Cerebellar nuclear complex (tissue), 1 donor: ENCODE measurements around the gene CHCHD6.

Experiments
- DNase-seq, 2 experiments: peaks; one replicate each; lab custom pipeline; 2025; lab: John Stamatoyannopoulos, UW

The CHCHD6 gene

GRCh38 chr3:126826693-126827092 lies 122.7 kb downstream of the CHCHD6 start:
- no peak for DNase-seq

DNA sequence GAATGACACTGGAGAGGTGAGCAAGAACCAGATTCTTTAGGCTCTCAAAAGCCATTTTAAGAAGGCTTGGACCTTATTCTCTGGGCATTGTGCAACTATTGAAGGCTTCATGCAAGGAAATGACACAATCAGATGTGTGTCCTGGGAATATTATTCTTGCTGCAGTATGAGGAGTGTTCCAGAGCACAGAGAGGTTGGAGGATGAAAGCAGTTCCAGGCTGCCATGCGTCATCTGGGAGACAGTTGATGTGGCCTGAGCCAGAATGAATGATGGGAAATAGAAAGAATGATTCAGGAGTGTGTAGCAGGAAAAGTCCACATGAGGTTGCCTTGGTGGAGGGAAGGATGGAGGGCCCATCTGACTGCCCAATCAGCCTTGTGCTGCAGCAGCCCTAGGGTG lies 123.1 kb downstream of the CHCHD6 start:
- no peak for DNase-seq

DNA sequence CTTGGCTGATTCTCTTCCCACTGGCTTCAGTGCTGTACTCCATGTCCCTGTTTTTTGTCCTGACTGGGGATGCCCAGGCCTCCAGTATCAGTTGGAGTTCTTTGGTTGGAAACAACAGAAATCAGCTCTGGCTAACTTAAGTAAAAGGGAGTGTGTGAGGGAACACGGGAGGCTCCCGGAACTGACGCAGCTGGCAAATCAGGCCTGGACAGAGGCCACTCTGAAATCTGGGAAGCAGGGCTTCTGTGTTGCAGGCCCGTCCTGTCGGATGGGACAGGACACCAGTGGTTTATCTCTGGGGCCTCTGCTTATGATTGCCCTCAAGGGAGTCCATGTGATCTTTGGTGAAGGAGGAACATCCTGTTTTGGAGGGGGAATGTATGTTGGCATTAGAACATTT lies 124.3 kb downstream of the CHCHD6 start:
- no peak for DNase-seq

- DNase-seq = no peak
Measured at GRCh38 chr3:126832933-126833332, 128.9 kb downstream of the CHCHD6 start.

DNA sequence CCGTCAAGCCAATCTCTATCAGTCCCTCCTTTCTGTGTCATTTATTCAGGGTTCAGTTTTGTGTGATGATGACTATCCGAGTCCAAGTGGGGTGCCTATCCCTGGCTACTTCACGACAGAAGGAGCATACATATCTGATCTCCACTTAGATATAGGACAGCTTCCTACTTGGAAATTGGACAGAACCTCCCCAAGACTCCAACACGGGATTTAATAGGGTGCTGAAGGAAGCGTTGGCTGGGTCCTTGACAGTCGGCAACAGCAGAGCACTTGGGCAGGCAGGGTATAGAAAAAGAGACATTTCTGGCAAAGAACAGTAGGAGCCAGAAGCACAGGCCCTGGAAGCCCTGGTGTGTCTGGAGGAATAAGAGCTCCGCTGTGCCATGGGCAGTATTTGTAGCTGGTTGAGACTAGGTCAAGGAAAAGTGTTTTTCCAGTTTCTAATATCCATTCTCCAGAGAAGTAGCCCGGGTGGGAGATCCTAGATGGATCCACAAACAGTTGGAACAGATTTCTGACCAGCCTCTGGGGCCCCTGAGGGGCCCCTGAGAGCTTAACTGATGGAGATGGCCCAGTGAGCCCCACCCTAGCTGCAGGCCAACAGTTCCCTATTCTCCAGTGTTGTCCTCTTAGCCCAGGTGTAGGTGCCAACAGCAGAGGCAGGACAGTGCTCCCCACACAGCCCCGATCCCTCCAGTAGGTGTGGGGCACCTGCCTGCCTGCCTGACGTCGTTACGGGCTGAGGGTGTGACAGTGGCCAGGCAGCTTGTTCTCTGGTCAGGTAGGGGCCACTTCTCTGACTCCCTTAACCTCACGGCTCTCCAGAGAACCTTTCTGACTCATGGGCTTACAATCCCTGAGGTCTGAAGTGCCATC lies 130.8 kb downstream of the CHCHD6 start:
- DNase-seq = no peak

DNA sequence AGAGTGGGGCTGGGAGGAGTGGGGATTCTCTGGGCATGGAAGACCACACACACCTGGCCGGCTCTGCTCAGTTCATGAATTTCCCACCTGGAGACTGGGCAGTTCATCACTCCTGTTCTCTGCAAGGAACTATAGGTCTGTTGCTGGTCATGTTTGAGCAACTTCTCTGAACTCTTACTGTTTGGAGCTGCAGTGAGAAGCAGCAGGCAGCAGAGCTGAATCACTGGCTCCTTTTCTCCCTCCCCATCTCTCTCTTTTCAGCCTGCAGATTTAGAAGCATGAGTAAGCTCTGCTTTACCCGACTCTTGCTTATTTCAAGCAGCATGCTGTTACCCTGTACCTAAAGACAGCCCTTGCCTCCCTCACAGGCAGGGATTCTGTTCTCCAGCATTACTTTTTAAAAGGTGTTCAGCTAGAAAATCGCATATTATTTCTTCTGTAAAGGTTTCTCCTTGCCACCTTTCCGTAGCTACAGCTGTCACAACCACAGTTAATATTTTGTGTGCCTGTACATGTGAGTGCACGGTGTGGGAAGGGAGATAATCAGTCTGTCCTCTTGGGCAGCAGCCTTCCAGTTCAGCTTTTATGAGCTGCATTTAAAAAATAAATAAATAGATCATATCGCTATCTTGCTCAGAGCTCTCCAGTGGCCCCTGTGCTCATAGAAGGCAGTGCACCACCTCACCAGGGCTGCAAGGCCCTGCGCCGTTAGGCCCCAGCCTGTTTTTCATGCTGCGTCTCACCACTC lies 131.6 kb downstream of the CHCHD6 start:
- DNase-seq = no peak

GRCh38 chr3:126836220-126836860 lies 132.3 kb downstream of the CHCHD6 start:
- DNase-seq = no peak

DNA sequence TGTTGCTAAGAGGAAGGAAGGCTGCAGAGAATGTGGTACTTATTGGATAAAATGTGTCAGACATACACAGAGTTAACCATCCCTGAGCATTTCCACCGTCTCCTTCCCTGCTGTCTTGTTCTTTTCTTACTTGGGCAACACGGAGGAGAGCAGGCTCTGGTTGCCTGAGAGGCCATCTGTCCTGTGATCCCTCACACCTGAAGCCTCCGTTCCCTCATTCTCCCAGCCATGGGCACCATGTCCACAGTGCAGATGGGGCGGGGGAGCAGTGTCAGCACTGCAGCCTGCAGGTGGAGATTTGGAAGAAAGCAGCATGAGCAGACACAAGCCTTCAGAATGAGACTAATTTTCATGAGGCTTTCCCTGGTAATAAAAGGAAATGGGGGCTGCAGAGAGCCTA lies 133.7 kb downstream of the CHCHD6 start:
- DNase-seq = peak; percentile 7 to 18

DNA sequence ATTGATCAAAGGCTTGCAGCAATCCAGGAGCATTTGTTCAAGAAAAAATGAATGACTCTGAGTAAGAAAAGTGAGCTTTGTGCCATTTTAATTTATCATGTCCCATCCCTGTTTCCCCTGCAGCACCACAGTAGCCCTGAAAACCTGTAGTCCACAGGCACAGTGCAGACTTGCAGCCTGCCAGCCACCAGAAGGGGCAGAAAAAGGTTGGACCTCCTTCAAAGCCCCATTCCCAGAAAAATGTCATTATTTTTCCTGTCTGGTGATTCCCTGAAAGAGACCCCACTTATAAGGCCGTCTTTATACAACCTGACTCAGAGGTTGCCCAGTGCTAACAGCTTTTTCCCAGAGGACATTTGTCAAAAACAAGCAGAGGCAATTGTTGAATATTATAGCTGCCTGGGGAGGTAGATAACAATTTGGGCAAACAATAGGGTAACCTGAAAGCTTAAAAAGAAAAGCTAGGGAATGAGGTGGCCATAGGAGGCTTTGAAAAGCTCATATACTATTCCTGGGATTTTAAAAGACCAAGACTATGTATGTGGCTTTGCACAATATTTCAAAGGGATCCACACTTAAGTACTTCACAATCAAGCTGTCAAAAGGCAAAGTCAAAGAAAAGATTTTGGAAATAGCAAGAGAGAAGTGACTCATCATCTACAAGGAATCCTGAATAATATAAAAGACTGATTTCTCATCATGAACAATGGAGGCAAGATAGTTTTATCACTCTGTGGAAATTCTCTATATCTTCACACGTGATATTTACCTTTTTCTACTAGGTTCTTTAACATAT lies 142.1 kb downstream of the CHCHD6 start:
- DNase-seq = no peak

DNA sequence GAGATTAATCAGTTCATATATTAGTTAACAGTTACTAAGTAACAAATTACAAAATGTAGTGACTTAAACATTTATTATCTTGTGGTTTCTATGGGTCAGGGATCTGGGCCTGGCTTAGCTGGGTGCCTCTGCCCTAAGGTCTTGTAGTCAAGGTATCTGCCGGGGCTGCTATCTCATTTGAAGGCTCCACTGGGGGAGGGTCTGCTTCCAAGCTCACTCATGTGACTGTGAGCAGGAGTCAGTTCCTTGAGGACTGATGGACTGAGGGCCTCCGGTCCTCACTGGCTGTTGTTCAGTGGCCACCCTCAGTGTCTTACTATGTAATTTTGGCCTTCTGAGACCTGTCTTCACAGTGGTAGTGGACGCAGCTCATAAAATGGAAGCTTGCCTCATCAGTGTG lies 143.0 kb downstream of the CHCHD6 start:
- DNase-seq = no peak

DNA sequence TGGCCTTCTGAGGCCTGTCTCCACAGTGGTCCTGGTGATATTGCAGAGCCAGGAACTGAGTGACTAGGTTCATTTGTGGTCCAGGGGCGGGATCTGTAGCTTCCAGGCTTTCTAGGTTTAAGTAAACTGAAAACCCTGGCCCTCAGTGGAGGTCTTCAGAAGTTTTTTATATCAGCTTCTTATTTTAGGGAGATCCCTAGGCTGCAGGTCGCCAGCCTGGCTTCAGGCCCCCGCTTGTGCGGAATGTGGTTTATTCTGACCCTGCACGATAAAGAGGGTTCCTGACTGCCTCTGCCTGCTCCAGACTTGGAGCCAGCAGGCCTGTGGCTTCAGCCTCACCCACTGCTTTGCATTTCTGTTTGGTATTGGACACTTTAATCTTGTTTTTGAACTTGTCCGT lies 145.0 kb downstream of the CHCHD6 start:
- DNase-seq = no peak

DNA sequence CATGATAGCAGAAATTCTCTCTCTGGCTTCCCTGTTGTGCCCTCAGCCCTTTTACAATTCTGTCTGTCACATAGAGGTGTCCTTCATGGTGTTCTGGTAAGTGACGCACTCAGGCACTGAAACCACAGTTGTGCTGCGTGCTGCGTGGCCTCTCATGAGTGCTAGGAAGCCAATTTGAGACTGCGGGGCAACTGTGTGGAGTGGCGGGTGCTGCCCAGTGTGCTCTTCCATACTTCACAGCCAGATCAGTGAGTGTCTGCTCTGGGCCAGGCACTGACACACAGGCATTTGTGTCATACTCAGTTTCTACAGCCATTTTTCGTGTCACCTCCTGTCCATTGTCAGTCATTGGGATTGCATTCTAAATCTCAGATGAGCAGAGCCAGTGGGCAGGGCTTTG lies 145.7 kb downstream of the CHCHD6 start:
- no peak for DNase-seq

DNA sequence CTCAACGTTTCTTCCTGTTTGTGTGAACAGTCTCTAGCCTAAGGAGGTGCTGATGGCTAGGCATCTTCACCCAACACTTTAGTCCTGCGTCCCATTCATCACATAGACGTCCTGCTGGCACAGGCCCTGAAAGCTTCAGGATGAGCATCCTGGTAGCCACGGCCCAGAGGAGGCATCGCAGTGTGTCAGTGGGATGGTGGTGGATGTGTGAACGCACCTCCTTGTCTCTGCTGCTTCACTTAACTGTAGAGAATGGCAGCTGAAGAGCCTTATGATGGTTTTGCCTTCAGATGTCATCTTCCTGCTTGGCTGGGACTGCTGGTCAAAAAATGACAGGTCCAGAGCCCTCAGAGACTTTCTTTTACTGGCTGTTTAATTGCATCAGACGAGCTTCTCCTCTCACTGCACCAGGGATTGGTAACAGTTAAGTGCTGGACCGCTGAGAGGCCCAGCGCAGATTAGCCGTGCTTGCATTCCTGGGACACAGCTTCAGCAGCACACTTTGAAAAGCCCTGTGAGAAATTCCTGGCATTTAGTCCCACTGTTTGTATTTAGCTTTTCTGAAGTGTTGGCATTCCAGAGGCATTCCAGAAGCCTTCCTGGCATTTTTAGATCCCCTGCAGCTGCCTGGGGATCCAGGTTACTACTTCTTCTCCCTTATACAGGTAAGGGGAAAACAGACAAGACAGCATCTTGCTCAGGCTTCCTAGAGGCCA lies 146.5 kb downstream of the CHCHD6 start:
- no peak for DNase-seq

DNA sequence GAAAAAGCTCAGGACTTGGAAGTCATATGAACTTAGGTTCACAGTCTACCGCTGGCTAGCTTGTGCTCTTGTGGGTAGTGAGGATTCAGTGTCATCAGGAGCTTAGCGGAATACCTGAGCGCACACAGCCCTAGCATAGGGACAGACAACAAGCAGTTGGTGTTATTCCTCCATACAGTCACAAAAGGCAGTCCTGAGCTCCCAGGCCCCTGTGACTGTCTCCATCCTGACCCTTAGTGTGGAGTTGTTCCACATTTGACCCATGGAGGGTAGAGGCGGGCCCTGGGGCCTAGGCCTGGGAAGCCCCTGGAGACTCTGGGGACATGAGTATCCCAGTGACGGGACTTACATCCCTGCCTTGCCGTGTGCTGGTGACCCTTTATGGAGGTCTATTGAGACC lies 147.3 kb downstream of the CHCHD6 start:
- no peak for DNase-seq

DNA sequence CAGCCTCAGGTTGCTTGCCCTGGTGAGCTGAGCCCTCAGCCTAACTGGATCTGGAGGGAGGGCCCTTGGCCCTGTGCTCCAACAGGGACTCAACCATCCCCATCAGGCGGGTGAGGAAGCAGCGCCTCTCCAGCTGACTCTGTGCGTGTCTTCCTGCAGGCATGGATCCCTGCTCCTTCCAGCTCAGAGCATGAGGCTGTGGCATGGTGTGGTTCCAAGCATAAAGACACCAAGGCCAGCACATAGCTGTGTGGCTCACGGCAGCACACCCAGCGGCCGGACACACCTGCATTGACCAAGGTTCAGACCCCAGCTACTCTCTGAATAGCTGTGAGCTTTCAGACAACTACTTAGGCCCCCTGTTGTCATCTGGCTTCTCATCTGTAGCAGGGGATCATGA lies 147.9 kb downstream of the CHCHD6 start:
- no peak for DNase-seq

- DNase-seq = no peak
Measured at GRCh38 chr3:126852511-126852910, 148.5 kb downstream of the CHCHD6 start.

DNA sequence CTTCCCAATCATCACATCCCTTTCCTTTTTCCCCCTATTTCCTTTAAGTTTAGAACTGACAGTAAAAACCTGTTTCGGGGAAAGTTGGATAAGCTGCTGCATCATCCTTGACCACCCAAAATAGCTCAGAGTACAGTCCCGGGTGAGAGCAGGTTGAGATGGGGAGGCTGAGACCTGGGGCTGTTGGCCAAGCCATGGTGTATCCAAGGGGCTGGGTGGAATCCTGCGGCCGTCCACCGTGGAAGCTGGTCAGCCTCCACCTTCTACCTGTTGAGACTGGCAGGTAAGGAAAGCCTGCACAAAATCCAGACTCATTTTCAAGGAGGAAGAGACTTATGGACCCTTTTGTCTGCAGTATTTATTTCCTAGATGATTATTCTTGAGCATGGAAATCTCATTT lies 150.6 kb downstream of the CHCHD6 start:
- DNase-seq = no peak

GRCh38 chr3:126855374-126855773 lies 151.3 kb downstream of the CHCHD6 start:
- DNase-seq = no peak

DNA sequence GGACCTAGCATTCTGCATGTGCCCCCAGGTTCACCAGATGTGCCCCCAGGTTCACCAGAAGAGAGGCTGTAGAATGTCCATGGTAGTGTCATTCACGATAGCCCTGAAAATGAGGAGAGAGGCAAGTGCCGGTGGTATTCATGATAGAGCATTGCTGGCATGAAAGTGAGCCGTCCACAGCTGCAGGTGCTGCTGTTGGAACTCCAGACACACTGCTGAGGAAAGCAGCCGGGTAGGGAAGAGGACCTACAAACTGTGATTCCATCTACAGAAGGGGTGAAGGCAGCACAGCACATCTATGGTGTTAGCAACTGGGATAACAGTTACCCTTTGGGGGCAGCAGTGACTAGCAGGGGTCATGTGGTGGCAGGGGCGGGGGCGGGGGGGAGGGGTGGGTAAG lies 153.9 kb downstream of the CHCHD6 start:
- no peak for DNase-seq

GRCh38 chr3:126858401-126858800 lies 154.4 kb downstream of the CHCHD6 start:
- DNase-seq = no peak

DNA sequence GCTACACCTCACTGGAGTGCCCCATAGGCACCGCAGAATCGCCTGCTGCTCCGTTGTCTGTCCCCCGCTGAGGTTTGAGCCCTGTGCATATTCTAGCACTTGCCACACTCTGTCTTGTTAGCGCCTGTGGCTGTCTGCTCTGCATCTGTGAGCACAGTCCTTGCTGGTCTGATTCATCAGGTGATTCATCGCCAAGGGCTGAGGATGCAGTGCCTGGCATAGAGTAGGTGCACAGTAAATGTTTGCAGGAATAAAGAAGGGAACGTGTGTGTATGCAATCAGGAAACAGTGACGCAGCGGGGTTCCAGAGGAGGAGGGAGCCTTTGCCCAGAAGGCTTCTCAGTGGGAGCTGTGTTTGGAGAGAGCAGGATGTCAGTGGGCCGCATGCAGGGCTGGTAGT lies 154.8 kb downstream of the CHCHD6 start:
- DNase-seq = peak in 1 of 2 experiments; percentile 42
